Ascending aorta (tissue), 2 donors: Measurements from ENCODE around the gene AURKAIP1. TPM values are rescaled to one million over a fixed set of nuclear protein-coding genes. Genes with fewer than 3 reads are reported as not detected.

ENCODE experiments used
- DNase-seq, 2 donors: peaks; one replicate each; pipeline ENCODE4 v3.0.0-alpha.2; 2019; ENCODE audit warnings: low spot score in 2 of 2
- H3K27ac ChIP-seq, 2 donors: fragments of 200-600 bp; sonication (generic); one replicate each; pipeline ENCODE4 v1.5.1; 2016 to 2017; ENCODE audit warnings: mild to moderate bottlenecking in 1 of 2
- H3K27me3 ChIP-seq: fragments of 200-600 bp; sonication (generic); one replicate; pipeline ENCODE4 v1.5.1; 2017
- H3K36me3 ChIP-seq, 2 donors: fragments of 200-600 bp; sonication (generic); one replicate each; pipeline ENCODE4 v1.5.1; 2016
- H3K4me1 ChIP-seq, 2 donors: fragments of 200-600 bp; sonication (generic); one replicate each; pipeline ENCODE4 v1.5.1; 2016 to 2017; ENCODE audit warnings: mild to moderate bottlenecking in 1 of 2
- H3K4me3 ChIP-seq, 2 donors: fragments of 200-600 bp; sonication (generic); one replicate each; pipeline ENCODE4 v1.5.1; 2016 to 2017; ENCODE audit warnings: mild to moderate bottlenecking in 1 of 2
- H3K9me3 ChIP-seq, 2 donors: fragments of 200-600 bp; sonication (generic); one replicate each; pipeline ENCODE4 v1.5.1; 2016
- intact Hi-C: fragments of 100-400 bp; cut with DNase I; formaldehyde crosslinking; loops from one replicate; pipeline ENCODE4 v1.15.1; 2023
- total RNA-seq: library from RNA; depleted of rRNA; stranded (reverse); fragments of >200 nt; gene quantifications from one replicate; pipeline ENCODE4 v1.1.0, GENCODE V29; 2016
- TF ChIP-seq, protein P1 (sequence below), 3 experiments: fragments of 200-600 bp in 2 of 3; fragments of 450-650 bp in 1 of 3; sonication (generic) in 2 of 3; IDR thresholded peaks; one replicate each; pipeline ENCODE4 v1.5.1; 2016 to 2019; ENCODE audit warnings: antibody characterized with exemption in 3 of 3, mild to moderate bottlenecking in 1 of 3, moderate library complexity in 1 of 3

Gene AURKAIP1
- total RNA-seq, 1 donor from 2014 or later = 247 TPM

DNA sequence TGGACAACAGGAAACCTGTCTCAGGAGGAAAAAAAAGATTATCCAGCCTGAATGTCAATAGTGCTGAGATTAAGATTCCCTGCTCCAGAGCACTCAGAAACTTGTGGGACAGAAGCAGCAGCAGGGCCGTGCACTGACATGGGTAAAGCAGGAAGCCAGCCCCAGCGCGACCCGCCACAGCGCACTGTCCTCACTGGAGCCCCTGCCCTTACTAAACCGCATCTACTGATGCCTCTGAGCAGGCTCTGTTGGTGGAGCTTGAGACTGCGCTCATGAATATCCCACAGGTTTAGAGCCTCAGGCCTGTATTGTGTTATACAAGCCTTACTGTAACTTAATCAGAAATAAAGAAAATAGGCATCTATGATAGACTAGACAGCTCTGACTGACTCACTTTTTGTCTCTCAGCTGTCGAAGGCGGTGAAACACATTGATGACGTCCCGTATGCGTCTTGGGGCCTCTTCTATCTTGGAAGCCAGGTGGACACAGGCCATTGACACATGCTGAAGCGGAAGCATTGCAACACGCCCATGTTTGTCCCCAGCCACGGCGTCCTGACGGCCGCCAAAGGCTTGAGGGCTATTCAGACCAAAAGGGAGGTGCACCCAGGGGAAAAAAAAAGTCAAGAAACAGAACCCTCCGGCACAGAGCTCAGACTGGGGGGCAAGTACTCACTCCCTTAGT, 23.0 kb upstream of the AURKAIP1 start:
- peak overlapping the region in 1 of 2 donors; percentile 80 for H3K27ac ChIP-seq
- peaks cover 10 to 24% of the 10 kb centered on the region in 2 donors for H3K4me1 ChIP-seq

DNA sequence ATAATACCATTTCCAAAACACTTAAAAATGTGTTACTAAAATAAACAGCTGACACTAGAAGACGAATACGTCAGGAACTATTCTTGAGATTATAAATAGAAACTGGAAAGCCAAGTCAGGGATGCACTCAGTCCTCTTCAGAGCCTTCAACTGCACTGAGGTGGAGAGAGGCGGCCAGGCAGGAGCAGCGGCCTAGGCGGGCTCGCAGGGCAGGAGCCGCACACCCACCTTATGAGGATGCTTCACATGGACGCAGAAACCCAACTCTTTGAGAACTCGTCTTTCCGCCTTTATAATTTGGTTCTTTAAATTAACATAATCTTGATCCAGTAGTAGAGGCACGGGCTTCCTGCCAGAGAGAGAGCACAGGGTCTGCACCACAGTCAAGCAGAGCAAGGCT, 20.2 kb upstream of the AURKAIP1 start:
- intact Hi-C loops = no loop called here
- Histone ChIP-seq H3K9me3 (no peaks in the 10 kb centered on the region), H3K4me3 (no peak overlapping the region), H3K4me1 (peaks cover 9 to 16% of the 10 kb centered on the region in 2 donors), H3K27ac (no peak overlapping the region), H3K36me3 (peaks cover 59 to 72% of the 10 kb centered on the region in 2 donors), H3K27me3 (no peaks in the 10 kb centered on the region)
- TF ChIP-seq, protein P1, sequence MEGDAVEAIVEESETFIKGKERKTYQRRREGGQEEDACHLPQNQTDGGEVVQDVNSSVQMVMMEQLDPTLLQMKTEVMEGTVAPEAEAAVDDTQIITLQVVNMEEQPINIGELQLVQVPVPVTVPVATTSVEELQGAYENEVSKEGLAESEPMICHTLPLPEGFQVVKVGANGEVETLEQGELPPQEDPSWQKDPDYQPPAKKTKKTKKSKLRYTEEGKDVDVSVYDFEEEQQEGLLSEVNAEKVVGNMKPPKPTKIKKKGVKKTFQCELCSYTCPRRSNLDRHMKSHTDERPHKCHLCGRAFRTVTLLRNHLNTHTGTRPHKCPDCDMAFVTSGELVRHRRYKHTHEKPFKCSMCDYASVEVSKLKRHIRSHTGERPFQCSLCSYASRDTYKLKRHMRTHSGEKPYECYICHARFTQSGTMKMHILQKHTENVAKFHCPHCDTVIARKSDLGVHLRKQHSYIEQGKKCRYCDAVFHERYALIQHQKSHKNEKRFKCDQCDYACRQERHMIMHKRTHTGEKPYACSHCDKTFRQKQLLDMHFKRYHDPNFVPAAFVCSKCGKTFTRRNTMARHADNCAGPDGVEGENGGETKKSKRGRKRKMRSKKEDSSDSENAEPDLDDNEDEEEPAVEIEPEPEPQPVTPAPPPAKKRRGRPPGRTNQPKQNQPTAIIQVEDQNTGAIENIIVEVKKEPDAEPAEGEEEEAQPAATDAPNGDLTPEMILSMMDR (IDR thresholded peaks at IDR 0.05) = no peak
- no peak for DNase-seq

More for the DNA sequence above, 23.0 kb upstream of the AURKAIP1 start:
- Histone ChIP-seq H3K9me3 (no peaks in the 10 kb centered on the region), H3K27me3 (no peaks in the 10 kb centered on the region), H3K4me3 (peak overlapping the region; percentile 81 to 92), H3K36me3 (peaks cover 51 to 68% of the 10 kb centered on the region in 2 donors)
- DNase-seq = no peak
- TF ChIP-seq, protein P1 (IDR thresholded peaks at IDR 0.05) = no peak
- intact Hi-C loops = no loop called here

DNA sequence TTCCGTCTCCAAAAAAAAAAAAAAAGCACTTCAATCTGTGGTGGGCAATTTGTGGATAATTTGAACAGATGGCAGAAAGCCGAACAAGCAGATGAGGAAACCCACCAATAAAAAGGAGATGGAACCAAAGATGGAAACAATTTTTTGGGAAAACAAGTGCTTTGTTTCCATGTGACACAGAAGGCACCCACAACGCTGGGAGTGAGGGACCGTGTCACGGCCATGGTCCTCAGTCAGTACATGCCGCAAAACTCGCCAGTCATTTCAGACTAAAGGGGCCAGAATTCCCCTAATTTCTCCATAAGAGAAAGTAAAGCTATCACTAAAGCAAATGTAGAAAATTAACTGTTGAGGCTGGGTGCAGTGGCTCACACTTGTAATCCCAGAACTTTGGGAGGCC, 19.1 kb upstream of the AURKAIP1 start:
- Histone ChIP-seq H3K9me3 (no peaks in the 10 kb centered on the region), H3K36me3 (peaks cover 69 to 82% of the 10 kb centered on the region in 2 donors), H3K4me3 (no peak overlapping the region), H3K4me1 (peaks cover 6 to 13% of the 10 kb centered on the region in 2 donors), H3K27me3 (no peaks in the 10 kb centered on the region), H3K27ac (no peak overlapping the region)
- TF ChIP-seq, protein P1 (IDR thresholded peaks at IDR 0.05) = no peak
- intact Hi-C loops = no loop called here
- DNase-seq = no peak

DNA sequence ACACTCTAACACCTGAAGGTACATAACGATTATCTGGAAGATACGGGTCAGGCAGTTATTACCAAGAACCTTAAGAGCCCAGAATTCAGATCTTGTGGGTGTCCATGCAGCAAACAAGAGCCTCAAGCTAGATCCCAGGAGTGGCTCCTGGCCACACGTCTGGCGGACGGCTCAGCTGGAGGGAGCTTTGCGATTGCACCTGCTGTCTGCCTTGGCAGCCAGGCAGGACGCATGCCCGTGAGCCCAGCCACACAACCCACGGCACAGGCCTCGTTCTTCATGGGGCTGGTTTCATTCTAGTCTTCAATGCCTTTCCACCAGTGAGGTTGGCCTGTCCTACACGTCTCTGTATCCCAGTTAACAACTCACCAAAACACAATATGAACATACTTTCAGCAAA, 18.4 kb upstream of the AURKAIP1 start:
- Histone ChIP-seq H3K27ac (no peak overlapping the region), H3K36me3 (peaks cover 76 to 89% of the 10 kb centered on the region in 2 donors), H3K4me3 (no peak overlapping the region), H3K9me3 (no peaks in the 10 kb centered on the region), H3K27me3 (no peaks in the 10 kb centered on the region), H3K4me1 (peaks cover 4 to 13% of the 10 kb centered on the region in 2 donors)
- intact Hi-C loops = no loop called here
- TF ChIP-seq, protein P1 (IDR thresholded peaks at IDR 0.05) = no peak
- DNase-seq = no peak

DNA sequence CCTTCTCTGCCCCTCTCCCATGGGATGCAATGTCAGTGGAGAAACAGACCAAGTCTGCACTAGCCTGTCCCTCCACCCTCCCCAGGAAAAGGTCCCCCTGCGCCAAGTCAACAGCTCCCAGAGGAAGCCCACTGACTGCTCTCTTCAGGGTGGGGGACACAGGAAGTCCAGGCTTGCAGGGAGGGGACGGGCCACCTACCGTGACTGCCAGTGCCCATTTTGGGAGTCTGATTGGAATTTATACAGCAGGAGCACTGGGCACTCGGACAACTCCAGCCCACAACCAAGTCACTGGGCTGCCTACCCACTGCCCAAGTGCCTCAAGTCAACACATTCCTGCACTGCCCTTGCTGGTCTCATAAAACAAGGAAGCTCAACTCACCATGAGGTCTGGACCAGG, 18.0 kb upstream of the AURKAIP1 start:
- no peak overlapping the region for H3K27ac ChIP-seq
- intact Hi-C loops = no loop called here
- DNase-seq = no peak
- H3K4me1 ChIP-seq = peaks cover under 1 to 10% of the 10 kb centered on the region in 2 donors
- peaks cover 80 to 93% of the 10 kb centered on the region in 2 donors for H3K36me3 ChIP-seq
- no peaks in the 10 kb centered on the region for H3K27me3 ChIP-seq
- no peaks in the 10 kb centered on the region for H3K9me3 ChIP-seq
- no peak overlapping the region for H3K4me3 ChIP-seq
- TF ChIP-seq, protein P1 (IDR thresholded peaks at IDR 0.05) = no peak
